Erythroblast (primary cell): ENCODE data around the gene LINGO3.

Experiments used
- GATA1 ChIP-seq: IDR thresholded peaks from 2 replicates; pipeline ENCODE4 v1.6.1; 2011; ENCODE audit warnings: low read depth, mild to moderate bottlenecking, control low read depth, low read length, moderate library complexity
- POLR2A ChIP-seq: IDR thresholded peaks from 2 replicates; pipeline ENCODE4 v1.6.1; 2011; ENCODE audit warnings: mild to moderate bottlenecking, low read length

DNA sequence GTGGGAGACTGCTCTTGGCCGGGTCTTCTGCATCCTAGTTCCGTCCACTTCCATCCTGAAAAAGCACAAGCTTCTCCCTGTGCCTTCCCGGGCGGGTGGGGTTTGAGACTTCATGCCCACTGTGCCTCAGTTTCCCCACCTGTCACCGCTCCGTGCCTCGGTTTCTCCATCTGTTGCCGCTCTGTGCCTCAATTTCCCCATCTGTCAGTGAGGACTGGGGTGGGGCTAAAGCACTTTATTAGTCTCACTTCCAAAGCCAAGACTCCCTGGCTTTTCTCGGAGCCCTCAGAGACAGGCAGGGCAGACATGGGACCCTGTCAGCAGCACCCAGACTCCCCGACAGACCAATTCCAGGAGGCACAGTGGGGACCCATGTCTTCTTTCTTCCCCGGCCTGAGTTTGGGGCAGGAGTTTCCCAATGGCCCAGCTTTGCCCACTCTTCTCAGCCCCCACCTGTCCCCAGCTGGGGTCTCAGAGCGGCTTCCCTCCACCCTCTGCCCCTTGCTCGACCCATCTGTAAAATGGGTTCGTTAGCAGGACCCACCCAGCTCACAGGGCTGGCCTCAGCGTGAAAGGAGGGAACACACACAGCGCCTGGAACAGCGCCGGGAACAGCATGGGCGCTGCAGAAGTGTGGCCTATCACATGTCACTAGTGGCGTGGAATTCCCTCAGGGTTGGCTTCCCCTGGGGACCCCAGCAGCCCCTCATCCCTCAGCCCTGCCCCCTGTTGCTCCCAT is 21.4 kb downstream of the LINGO3 start:
- TF ChIP-seq POLR2A (no peak), GATA1 (no peak)
